GM23338 (cell line): Measurements from ENCODE around the gene BLOC1S5.

Experiments used
- CREB1 ChIP-seq: fragments of 250-450 bp; sonication (Bioruptor Pico); IDR thresholded peaks from 2 replicates; pipeline ENCODE4 v1.5.0; 2020; ENCODE audit warnings: low read depth, mild to moderate bottlenecking, moderate library complexity
- ETS1 ChIP-seq: IDR thresholded peaks from 2 replicates; pipeline ENCODE4 v1.6.1; 2016; ENCODE audit warnings: antibody characterized with exemption
- POLR2AphosphoS5 ChIP-seq: IDR thresholded peaks from 2 replicates; pipeline ENCODE4 v1.6.1; 2016; ENCODE audit warnings: antibody characterized with exemption, low read depth
- TF ChIP-seq, protein P1 (sequence below), 2 experiments: fragments of 200-600 bp in 1 of 2; sonication (generic) in 1 of 2; conservative IDR thresholded peaks; 2 replicates each; pipeline versions ENCODE4 v1.5.1 to v1.6.1; 2016 to 2017; ENCODE audit warnings: antibody characterized with exemption in 2 of 2, low read depth in 2 of 2, mild to moderate bottlenecking in 2 of 2, moderate library complexity in 1 of 2
- TF ChIP-seq, protein P2 (sequence below): IDR thresholded peaks from one replicate; pipeline ENCODE4 v1.6.1; 2018; ENCODE audit warnings: antibody characterized with exemption; ENCODE audit not compliant: unreplicated experiment

- TF ChIP-seq, protein P1, sequence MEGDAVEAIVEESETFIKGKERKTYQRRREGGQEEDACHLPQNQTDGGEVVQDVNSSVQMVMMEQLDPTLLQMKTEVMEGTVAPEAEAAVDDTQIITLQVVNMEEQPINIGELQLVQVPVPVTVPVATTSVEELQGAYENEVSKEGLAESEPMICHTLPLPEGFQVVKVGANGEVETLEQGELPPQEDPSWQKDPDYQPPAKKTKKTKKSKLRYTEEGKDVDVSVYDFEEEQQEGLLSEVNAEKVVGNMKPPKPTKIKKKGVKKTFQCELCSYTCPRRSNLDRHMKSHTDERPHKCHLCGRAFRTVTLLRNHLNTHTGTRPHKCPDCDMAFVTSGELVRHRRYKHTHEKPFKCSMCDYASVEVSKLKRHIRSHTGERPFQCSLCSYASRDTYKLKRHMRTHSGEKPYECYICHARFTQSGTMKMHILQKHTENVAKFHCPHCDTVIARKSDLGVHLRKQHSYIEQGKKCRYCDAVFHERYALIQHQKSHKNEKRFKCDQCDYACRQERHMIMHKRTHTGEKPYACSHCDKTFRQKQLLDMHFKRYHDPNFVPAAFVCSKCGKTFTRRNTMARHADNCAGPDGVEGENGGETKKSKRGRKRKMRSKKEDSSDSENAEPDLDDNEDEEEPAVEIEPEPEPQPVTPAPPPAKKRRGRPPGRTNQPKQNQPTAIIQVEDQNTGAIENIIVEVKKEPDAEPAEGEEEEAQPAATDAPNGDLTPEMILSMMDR (conservative IDR thresholded peaks at IDR 0.05; ENCODE audit: low read depth in 2 of 2) = no peak
- TF ChIP-seq ETS1 (no peak), POLR2AphosphoS5 (no peak), CREB1 (CRISPR knock-in tag) (no peak)
- TF ChIP-seq, protein P2, sequence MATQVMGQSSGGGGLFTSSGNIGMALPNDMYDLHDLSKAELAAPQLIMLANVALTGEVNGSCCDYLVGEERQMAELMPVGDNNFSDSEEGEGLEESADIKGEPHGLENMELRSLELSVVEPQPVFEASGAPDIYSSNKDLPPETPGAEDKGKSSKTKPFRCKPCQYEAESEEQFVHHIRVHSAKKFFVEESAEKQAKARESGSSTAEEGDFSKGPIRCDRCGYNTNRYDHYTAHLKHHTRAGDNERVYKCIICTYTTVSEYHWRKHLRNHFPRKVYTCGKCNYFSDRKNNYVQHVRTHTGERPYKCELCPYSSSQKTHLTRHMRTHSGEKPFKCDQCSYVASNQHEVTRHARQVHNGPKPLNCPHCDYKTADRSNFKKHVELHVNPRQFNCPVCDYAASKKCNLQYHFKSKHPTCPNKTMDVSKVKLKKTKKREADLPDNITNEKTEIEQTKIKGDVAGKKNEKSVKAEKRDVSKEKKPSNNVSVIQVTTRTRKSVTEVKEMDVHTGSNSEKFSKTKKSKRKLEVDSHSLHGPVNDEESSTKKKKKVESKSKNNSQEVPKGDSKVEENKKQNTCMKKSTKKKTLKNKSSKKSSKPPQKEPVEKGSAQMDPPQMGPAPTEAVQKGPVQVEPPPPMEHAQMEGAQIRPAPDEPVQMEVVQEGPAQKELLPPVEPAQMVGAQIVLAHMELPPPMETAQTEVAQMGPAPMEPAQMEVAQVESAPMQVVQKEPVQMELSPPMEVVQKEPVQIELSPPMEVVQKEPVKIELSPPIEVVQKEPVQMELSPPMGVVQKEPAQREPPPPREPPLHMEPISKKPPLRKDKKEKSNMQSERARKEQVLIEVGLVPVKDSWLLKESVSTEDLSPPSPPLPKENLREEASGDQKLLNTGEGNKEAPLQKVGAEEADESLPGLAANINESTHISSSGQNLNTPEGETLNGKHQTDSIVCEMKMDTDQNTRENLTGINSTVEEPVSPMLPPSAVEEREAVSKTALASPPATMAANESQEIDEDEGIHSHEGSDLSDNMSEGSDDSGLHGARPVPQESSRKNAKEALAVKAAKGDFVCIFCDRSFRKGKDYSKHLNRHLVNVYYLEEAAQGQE = no peak
Measured at GRCh38 chr6:8020083-8020482, 44.1 kb downstream of the BLOC1S5 start.
